ENCODE measurements around the gene PHC2. TPM values are rescaled to one million over a fixed set of nuclear protein-coding genes. Genes with fewer than 3 reads are reported as not detected.

The PHC2 gene
- total and polyA plus RNA-seq, 9 of the 15 experiments (the other 6 are each of a cell fraction or from before 2014, with no cell fraction given), result 3.1 to 67.6 (median 34.6) TPM

DNA sequence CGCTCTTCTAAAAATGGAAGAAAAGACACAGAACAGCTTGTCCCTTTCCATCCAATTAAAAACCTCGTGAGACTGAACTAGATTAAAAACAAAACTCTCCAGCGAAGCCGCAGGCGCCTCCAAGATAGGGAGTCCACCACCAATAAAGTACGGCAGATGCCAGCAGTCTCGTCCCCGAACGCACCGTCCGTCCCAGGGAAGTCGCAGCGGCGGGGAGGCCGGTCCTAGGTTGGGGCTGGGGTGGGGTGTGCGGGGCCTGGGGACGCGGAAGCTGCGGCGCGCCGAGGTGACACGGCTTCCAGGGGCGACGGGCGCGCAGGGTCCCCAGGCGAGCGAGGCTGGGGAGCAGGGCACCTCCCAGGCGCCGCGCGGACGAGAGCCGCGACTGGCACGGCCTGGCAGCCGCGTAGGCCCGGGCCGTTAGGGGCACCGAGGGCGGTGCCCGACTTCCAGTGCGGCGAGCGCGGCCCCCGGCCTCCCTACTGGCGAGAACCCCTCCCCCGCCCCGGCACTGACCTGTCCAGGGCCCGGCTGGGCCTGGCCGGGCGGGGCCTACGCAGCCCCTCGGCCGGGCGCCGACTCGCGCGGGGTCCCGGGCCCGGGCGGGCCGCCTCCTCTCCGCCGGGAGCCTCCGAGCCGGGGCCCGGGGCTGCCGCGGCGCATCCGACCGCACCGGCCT is 81.7 kb downstream of the PHC2 start (continued):
- TF ChIP-seq, protein P1, sequence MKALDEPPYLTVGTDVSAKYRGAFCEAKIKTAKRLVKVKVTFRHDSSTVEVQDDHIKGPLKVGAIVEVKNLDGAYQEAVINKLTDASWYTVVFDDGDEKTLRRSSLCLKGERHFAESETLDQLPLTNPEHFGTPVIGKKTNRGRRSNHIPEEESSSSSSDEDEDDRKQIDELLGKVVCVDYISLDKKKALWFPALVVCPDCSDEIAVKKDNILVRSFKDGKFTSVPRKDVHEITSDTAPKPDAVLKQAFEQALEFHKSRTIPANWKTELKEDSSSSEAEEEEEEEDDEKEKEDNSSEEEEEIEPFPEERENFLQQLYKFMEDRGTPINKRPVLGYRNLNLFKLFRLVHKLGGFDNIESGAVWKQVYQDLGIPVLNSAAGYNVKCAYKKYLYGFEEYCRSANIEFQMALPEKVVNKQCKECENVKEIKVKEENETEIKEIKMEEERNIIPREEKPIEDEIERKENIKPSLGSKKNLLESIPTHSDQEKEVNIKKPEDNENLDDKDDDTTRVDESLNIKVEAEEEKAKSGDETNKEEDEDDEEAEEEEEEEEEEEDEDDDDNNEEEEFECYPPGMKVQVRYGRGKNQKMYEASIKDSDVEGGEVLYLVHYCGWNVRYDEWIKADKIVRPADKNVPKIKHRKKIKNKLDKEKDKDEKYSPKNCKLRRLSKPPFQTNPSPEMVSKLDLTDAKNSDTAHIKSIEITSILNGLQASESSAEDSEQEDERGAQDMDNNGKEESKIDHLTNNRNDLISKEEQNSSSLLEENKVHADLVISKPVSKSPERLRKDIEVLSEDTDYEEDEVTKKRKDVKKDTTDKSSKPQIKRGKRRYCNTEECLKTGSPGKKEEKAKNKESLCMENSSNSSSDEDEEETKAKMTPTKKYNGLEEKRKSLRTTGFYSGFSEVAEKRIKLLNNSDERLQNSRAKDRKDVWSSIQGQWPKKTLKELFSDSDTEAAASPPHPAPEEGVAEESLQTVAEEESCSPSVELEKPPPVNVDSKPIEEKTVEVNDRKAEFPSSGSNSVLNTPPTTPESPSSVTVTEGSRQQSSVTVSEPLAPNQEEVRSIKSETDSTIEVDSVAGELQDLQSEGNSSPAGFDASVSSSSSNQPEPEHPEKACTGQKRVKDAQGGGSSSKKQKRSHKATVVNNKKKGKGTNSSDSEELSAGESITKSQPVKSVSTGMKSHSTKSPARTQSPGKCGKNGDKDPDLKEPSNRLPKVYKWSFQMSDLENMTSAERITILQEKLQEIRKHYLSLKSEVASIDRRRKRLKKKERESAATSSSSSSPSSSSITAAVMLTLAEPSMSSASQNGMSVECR (CRISPR knock-in tag; IDR thresholded peaks at IDR 0.05), result peak; percentile 14; the same call in 1 of the 2 replicates
- TF ChIP-seq ELF4 (CRISPR knock-in tag; IDR thresholded peaks at IDR 0.05), result no peak
- TF ChIP-seq RBBP5 (IDR thresholded peaks at IDR 0.05; ENCODE audit: borderline replicate concordance, insufficient read depth, low read length, poor library complexity, severe bottlenecking), result peak; percentile 68
- TF ChIP-seq HNRNPH1 (optimal IDR thresholded peaks at IDR 0.05; ENCODE audit: low read depth, low read length), result no peak
- TF ChIP-seq TCF3 (CRISPR knock-in tag; IDR thresholded peaks at IDR 0.05), result no peak
- TF ChIP-seq NFIC (IDR thresholded peaks at IDR 0.05), result no peak
- TF ChIP-seq CXXC5 (CRISPR knock-in tag; IDR thresholded peaks at IDR 0.05), result peak; percentile 59
- TF ChIP-seq, protein P2, sequence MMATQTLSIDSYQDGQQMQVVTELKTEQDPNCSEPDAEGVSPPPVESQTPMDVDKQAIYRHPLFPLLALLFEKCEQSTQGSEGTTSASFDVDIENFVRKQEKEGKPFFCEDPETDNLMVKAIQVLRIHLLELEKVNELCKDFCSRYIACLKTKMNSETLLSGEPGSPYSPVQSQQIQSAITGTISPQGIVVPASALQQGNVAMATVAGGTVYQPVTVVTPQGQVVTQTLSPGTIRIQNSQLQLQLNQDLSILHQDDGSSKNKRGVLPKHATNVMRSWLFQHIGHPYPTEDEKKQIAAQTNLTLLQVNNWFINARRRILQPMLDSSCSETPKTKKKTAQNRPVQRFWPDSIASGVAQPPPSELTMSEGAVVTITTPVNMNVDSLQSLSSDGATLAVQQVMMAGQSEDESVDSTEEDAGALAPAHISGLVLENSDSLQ (IDR thresholded peaks at IDR 0.05), result no peak
- no peak for TF ChIP-seq XRCC3 (IDR thresholded peaks at IDR 0.05)
- TF ChIP-seq MED1 (CRISPR knock-in tag; IDR thresholded peaks at IDR 0.05; ENCODE audit: borderline replicate concordance), result 0 out of 2 replicates have a peak, but pooled peaks have one; percentile 63
- TF ChIP-seq CREBBP (IDR thresholded peaks at IDR 0.05; ENCODE audit: low read depth, low read length), result no peak
- no peak for TF ChIP-seq SMC3 (conservative IDR thresholded peaks at IDR 0.05; ENCODE audit: insufficient read depth, low read depth, low read length)
- TF ChIP-seq U2AF1 (optimal IDR thresholded peaks at IDR 0.05; ENCODE audit: low read depth, low read length), result no peak
- TF ChIP-seq NCOA4 (IDR thresholded peaks at IDR 0.05; ENCODE audit: partially characterized antibody), result no peak
- TF ChIP-seq EWSR1 (IDR thresholded peaks at IDR 0.05; ENCODE audit: borderline replicate concordance, low read depth, partially characterized antibody), result no peak
- no peak for TF ChIP-seq SREBF1 (IDR thresholded peaks at IDR 0.05; ENCODE audit: borderline replicate concordance, low read depth, low read length)
- no peak for TF ChIP-seq SIRT6 (IDR thresholded peaks at IDR 0.05; ENCODE audit: low read depth, low read length)
- TF ChIP-seq, protein P3, sequence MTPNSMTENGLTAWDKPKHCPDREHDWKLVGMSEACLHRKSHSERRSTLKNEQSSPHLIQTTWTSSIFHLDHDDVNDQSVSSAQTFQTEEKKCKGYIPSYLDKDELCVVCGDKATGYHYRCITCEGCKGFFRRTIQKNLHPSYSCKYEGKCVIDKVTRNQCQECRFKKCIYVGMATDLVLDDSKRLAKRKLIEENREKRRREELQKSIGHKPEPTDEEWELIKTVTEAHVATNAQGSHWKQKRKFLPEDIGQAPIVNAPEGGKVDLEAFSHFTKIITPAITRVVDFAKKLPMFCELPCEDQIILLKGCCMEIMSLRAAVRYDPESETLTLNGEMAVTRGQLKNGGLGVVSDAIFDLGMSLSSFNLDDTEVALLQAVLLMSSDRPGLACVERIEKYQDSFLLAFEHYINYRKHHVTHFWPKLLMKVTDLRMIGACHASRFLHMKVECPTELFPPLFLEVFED (CRISPR knock-in tag; conservative IDR thresholded peaks at IDR 0.05), result no peak
- TF ChIP-seq ZFP36 (IDR thresholded peaks at IDR 0.05; ENCODE audit: low read depth, low read length, partially characterized antibody), result no peak
- no peak for TF ChIP-seq POLR3A (IDR thresholded peaks at IDR 0.05; ENCODE audit: borderline replicate concordance, extremely low read depth, insufficient read depth, insufficient read length)
- TF ChIP-seq ZNF444 (CRISPR knock-in tag; IDR thresholded peaks at IDR 0.05), result no peak
- TF ChIP-seq CC2D1A (IDR thresholded peaks at IDR 0.05), result no peak

Data from K562 (cell line).